SU-DHL-6 (cell line): ENCODE measurements around the gene EDIL3.

Experiments used
- EZH2phosphoT487 ChIP-seq: fragments of 200-600 bp; sonication (generic), shearing (Covaris generic); conservative IDR thresholded peaks from 2 replicates; pipeline ENCODE4 v1.6.1; 2018; ENCODE audit warnings: mild to moderate bottlenecking, antibody characterized with exemption, low read length, moderate library complexity, mixed read lengths
- TF ChIP-seq, protein P1 (sequence below): fragments of 200-600 bp; sonication (generic); IDR thresholded peaks from one replicate; pipeline ENCODE4 v1.5.1; 2017; ENCODE audit warnings: antibody characterized with exemption, mild to moderate bottlenecking, low read length, moderate library complexity; ENCODE audit not compliant: insufficient read depth, poor library complexity, severe bottlenecking

- no peak for TF ChIP-seq EZH2phosphoT487
- TF ChIP-seq, protein P1, sequence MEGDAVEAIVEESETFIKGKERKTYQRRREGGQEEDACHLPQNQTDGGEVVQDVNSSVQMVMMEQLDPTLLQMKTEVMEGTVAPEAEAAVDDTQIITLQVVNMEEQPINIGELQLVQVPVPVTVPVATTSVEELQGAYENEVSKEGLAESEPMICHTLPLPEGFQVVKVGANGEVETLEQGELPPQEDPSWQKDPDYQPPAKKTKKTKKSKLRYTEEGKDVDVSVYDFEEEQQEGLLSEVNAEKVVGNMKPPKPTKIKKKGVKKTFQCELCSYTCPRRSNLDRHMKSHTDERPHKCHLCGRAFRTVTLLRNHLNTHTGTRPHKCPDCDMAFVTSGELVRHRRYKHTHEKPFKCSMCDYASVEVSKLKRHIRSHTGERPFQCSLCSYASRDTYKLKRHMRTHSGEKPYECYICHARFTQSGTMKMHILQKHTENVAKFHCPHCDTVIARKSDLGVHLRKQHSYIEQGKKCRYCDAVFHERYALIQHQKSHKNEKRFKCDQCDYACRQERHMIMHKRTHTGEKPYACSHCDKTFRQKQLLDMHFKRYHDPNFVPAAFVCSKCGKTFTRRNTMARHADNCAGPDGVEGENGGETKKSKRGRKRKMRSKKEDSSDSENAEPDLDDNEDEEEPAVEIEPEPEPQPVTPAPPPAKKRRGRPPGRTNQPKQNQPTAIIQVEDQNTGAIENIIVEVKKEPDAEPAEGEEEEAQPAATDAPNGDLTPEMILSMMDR: no peak
These were observed 21.4 kb upstream of the EDIL3 start for GRCh38 chr5:84406111-84406510.
